ENCODE results near the gene PVALEF.

PVALEF gene

GRCh38 chr17:81165246-81166032 lies at the start of gene PVALEF:
Gene PVALEF (plus strand): TSS chr17:81165507. CDS start chr17:81181227, 15,720 bp downstream.
- no peak for DNase-seq

- no peak for DNase-seq
Measured at GRCh38 chr17:81115749-81116464, 49.4 kb upstream of the PVALEF start.

- DNase-seq, result no peak
Measured at GRCh38 chr17:81116704-81117103, 48.6 kb upstream of the PVALEF start.

GRCh38 chr17:81117672-81118198 lies 47.6 kb upstream of the PVALEF start:
- no peak for DNase-seq

- DNase-seq, result no peak
Measured at GRCh38 chr17:81118308-81119221, 46.7 kb upstream of the PVALEF start.

DNA sequence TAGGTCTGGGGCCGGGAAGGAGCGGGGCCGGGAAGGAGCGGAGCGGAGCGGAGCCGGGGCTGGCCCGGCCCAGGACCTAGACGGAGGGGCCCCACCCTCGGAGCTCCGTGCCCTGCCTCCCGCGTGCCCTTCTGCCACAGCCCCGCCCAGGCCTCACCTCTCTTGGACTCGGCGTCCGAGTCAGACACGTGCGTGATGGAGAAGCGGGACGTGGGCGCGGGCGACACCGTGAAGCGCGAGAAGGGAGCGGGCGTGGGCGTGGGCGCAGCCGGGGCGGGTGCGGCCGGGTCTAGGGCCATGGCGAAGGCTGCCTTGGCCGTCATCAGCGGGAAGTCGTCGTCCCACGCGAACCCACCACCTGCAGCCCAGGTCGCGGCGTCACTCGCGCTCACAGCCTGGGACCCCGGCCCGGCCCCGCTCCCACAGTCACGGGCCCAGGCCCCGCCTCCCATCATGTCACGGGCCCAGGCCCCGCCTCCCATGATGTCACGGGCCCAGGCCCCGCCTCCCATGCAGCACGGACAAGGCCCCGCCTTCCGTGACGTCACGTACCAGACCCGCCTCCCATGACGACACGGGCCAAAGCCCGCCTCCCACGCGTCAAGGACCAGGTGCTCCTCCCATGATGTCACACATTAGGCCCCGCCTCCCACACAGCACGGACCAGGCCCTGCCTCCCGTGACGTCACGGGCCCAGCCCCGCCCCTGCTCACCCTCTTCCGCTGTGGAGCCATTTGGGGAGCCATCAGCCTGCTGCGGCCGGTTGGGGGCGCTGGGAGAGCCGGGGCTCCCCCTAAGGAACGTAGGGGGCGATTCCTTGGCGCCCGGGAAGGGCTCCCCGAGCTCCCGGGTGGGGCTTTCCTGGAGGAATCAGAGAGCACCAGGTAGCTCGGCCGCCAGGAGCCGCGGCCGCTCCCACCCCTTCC lies 45.8 kb upstream of the PVALEF start:
- DNase-seq, result no peak

DNA sequence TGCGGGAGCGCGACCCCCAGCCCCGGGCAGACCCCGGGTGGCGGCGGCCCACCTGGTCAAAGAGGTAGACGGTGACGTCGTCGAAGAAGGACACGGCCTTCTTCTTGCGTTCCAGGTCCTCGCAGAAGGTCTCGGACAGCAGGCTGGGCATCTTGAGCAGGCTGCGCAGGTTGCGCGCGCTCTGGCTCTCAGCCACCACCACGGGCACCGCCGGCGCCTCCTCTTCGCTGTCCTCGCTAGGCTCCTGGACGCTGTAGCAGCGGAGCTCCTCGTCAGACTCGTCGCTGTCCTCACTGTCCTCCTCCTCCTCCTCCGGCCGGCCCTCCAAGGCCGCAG lies 45.2 kb upstream of the PVALEF start:
- DNase-seq, result no peak

- no peak for DNase-seq
Measured at GRCh38 chr17:81120695-81121621, 44.3 kb upstream of the PVALEF start.

- no peak for DNase-seq
Measured at GRCh38 chr17:81121841-81122733, 43.2 kb upstream of the PVALEF start.

DNA sequence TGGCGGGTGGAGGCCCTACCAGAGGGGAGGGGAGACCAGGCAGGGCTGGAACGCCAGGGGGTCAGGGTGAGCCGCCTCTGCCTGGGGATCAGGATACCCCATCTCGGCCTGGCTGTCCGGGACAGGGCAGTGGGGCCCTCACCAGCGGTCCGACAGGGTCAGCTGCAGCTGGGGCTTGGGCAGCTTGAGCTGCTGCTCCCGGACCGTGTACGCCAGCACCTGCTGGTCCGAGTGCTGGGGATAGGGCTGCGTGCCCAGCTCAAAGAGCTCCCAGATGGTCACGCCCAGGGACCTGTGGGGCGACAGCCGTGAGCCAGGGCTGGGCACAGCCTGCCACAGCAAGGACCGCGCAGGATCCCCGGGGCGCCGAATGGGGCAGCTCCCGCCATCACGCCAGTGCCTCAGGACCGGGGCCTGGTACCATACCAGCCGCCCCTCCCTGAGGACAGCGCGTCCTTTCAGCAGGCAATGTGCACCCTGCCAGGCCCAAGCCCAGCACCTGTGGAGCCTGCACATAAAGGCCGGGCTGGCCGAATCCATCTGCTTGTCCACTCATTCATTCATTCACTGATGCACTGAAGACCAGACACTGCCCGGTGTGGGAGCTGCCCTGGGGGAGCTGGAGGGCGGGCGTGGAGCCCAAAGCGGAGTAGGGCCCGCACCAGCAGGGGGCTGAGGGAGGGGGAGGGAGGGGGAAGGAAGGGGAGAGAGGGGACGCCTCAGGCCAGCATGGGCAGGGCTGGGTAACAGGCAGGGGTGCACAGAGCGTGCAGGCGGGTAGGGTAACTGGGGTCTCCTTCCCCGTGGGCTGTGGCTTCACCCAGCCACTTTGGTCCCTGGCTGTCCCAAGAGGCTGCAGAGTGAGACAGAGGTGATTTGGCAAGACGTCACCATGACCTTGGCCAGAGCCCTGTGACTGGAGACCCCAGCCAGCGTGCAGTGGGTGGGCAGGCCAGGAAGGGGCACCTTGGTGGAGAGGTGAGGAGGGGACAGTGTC lies 42.0 kb upstream of the PVALEF start:
- DNase-seq, result no peak

- DNase-seq, result no peak
Measured at GRCh38 chr17:81124377-81124776, 40.9 kb upstream of the PVALEF start.

- no peak for DNase-seq
Measured at GRCh38 chr17:81125573-81126081, 39.7 kb upstream of the PVALEF start.

DNA sequence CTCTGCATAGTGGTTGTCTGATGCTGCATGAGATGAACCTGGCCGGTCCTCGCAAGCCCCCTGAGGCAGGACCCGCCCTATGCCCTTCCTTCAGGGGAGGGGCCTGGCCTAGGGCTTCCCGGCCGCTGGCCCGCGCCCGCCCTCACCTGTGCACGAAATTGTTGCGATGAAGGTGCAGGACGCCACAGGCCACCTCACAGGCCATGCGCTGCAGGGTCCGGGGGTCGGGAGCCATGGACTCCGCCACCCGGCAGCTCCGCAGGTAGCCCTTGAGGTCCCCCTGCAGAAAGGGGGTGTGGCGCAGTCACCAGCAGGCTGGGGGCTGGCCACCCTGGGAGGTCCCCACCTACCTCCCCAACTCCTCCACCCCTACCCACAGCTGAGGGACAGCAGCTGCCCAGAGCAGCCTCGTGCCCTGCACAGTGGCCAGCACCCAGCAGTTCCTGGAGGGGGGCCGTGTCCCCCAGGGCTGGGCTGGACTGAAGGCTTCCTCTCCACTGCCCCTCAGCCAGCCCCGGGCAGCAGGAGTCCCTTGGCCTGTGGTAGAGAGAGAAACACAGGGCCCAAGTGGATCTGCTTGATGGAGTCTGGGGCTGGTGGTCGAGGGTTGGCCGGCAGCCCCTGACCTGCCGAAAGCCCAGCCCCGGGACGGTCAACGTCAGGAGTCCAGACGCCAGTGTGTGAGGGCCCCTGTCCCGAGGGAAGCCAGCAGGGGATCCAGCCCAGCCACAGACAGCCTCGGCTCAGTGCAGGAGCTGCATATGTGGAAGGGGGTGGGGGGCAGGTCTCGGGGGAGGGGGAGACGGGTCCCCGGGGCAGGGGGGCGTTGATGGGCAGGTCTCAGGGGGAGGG lies 38.8 kb upstream of the PVALEF start:
- DNase-seq, result no peak

GRCh38 chr17:81127133-81127455 lies 38.2 kb upstream of the PVALEF start:
- DNase-seq, result no peak

DNA sequence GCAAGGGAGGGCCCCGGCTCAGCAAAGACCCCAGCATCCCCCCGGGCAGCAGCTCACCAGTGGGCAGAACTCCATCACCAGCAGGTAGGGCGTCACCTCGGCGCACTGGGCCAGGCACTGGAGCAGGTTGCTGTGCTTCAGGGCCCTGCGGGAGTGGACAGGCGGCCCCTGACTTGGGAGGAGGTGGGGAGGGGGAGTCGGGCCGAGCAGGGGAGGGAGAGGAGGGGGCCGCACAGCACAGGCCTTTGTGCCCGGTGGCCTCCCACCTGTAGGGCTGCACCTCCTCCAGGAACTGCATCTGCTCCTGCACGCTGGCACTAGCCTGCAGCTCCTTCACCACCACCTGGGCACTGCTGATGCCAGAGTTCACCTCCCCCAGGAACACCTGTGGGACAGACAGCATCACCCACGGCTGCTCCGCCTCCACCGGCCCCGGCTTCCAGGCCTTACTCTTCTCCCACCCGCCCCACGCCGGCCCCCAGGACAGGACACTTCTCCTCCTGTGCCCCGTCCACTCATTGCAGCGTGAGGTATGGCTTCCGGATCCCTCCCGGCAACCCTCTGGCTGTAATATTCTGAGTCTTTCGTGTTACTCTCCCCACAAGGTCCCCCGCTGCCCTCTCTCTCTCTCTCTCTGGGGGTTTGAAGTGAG lies 37.7 kb upstream of the PVALEF start:
- no peak for DNase-seq

DNA sequence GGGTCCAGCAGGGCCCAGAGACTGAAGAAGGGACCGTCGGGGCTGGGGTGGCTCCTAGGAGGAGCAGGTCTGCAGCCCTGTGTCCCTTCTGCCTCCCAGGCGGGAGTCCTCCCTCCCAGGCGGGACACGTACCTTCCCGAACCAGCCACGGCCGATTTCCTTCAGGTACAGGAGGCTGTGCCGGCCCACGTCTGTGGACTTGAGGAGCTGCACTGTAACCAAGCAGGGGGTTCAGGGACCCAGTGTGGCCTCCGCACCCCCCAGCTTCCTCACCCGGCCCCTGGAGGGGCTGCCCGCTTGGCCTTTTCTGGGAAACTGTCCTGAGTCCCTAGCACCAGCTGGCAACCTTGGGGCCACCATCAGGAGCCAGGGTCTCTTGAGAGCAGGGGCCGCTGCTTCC lies 37.0 kb upstream of the PVALEF start:
- no peak for DNase-seq

DNA sequence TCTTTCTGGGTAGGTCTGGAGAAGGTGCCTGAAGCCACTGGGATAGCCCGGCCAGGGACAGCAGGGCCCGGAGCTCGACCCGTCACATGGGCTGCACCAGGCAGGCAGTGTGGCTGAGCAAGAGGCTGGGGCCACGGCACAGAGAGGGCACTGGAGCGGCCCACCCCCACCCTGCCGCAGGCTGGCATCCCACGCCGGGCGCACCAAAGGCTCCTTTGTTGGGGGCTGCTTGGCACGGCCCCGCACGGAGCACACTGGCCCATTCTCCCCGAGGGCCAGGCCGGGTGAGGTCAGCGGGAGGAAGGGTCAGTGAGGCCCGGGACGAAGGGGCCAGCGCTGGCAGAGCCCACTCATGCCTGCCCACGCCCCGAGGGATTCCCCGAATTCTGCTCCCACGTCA lies 36.5 kb upstream of the PVALEF start:
- DNase-seq, result no peak
